T-helper 2 cell treated with Interferon-gamma antibody and Interleukin-4, amounts not matched to agents 100 ng/mL and 5 ng/mL, for 36 hours (primary cell): ENCODE results near the gene P4HTM. TPM values are rescaled to one million over a fixed set of nuclear protein-coding genes. Genes with fewer than 3 reads are reported as not detected.

Experiments
- total RNA-seq: library from RNA; stranded (reverse); gene quantifications from 2 replicates; pipeline ENCODE4 v1.2.3, GENCODE V29; 2022

Gene P4HTM
- total RNA-seq, 1 donor from 2014 or later = 37.9 TPM

Other genes with a start within 250 kb of the P4HTM start
- 25.2 and 27.1 TPM in 2 replicates for gene PRKAR2A, start 142.4 kb upstream of the P4HTM start, total RNA-seq
- 28.6 and 30.0 TPM in 2 replicates for gene SLC25A20, start 91.4 kb upstream of the P4HTM start, total RNA-seq
- 114 and 119 TPM in 2 replicates for gene ARIH2, start 71.4 kb upstream of the P4HTM start, total RNA-seq
- 156 TPM in 2 replicates for gene WDR6, start 17.1 kb downstream of the P4HTM start, total RNA-seq
- gene DALRD3, start 28.3 kb downstream of the P4HTM start, total RNA-seq = 21.9 and 23.7 TPM in 2 replicates
- 110 and 111 TPM in 2 replicates for gene NDUFAF3, start 31.9 kb downstream of the P4HTM start, total RNA-seq
- gene IMPDH2, start 39.2 kb downstream of the P4HTM start, total RNA-seq = 259 and 264 TPM in 2 replicates
- 138 and 147 TPM in 2 replicates for gene QRICH1, start 103.8 kb downstream of the P4HTM start, total RNA-seq
- gene QARS1, start 114.5 kb downstream of the P4HTM start, total RNA-seq = 217 and 243 TPM in 2 replicates
- 61.2 and 63.5 TPM in 2 replicates for gene USP19, start 130.6 kb downstream of the P4HTM start, total RNA-seq
- not detected in 2 replicates for gene LAMB2, start 142.8 kb downstream of the P4HTM start, total RNA-seq
- gene CCDC71, start 176.1 kb downstream of the P4HTM start, total RNA-seq = 23.4 and 24.0 TPM in 2 replicates
- 0.66 and 1.1 TPM in 2 replicates for gene KLHDC8B, start 181.4 kb downstream of the P4HTM start, total RNA-seq